GM19238 (cell line): Measurements from ENCODE around the gene SLC1A7.

Experiments used
- DNase-seq: peaks from one replicate; pipeline ENCODE4 v3.0.0; 2011; ENCODE audit warnings: low spot score; ENCODE audit not compliant: insufficient read length

SLC1A7 gene

GRCh38 chr1:53134042-53134485 lies 8.4 kb downstream of the SLC1A7 start:
- no peak for DNase-seq

GRCh38 chr1:53133261-53134041 lies 9.0 kb downstream of the SLC1A7 start:
- no peak for DNase-seq

- DNase-seq: no peak
These were observed 10.3 kb downstream of the SLC1A7 start for GRCh38 chr1:53132176-53132575.

DNA sequence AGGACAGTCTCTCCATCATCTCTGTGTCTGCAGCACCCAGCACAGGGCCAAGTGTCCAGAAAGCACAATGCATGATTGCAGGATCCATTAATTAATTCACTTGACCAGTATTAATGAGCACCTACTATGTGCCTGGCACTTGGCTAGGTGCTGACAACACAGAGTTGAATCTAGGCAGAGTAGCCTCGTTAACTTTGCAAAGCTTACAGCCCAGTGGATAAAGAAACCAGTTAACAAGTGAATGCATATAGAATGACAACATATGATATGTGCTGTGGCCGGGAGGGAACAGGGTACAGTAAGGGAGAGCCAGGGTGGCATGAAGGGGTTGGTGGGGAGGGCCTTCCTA lies 10.9 kb downstream of the SLC1A7 start:
- no peak for DNase-seq

DNA sequence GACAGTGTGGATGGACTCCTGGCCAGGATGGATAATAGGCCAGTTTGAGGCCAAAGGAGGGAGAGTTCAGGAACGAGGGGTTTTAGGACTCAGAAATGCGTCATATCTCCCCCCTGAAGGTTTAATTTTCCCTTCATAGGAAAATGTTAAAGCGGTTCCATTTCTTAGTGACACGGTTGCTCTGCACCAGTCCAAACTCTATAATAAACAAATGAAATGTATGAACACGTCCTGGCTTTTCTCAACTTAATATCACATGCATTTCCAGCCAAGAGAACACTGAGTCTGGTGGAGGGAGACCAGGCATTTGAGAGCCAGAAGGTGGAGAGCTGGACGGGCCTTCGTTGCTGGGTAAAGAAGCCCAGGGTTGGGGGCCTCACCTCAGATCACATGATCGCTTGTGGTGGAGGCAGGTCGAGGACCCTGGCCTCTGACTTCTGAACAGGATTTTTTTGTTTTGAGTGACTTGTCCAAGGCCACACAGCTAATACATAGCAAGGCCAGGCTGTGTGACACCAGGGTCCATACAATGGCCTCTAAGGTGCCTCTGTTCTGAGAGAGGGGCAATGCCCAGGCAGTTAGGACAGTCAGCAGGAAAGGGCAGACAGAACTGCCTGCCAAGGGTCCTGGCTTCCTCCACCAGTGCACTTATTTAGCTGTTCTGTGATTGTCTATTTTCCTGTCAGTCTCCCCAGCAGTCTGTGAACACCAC lies 11.4 kb downstream of the SLC1A7 start:
- no peak for DNase-seq

GRCh38 chr1:53130598-53130877 lies 11.9 kb downstream of the SLC1A7 start:
- no peak for DNase-seq

- no peak for DNase-seq
These were observed 12.4 kb downstream of the SLC1A7 start for GRCh38 chr1:53129891-53130597.

DNA sequence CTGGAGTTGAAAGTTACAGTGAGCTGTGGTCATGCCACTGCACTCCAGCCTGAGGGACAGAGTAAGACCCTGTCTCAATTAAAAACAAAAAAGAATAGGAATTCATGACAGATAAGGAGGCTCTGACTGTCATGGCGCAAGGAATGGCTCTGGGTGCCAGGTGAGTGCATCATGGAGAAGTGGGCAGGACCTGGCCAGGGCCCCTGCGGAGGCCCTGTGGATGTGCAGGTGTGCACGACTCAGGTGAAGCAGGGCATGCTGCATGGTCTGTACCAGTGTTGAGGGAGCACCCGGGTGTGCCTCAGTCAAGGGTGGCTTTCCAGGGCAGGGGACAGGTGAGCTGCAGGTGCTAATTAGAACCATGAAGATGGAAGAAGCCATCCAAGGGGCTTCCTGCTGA lies 14.0 kb downstream of the SLC1A7 start:
- no peak for DNase-seq

DNA sequence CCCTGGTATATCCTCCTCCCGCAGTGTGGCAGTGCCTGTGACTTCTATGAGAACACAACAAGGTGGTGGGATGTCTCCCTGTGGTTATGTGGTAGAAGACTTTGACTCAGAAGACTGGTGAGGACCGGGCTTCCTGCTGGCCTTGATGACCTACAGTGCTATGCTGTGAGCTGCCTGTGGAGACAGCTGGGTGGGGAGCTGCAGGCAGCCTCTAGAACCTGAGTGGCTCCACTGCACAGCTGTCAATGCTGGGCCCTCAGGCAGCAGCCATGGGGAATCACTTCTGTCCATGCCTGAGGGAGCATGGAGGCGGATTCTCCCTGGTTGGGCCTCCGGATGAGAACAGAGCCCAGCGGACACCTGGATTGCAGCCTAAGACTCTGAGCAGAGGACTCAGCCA lies 14.9 kb downstream of the SLC1A7 start:
- DNase-seq: no peak

DNA sequence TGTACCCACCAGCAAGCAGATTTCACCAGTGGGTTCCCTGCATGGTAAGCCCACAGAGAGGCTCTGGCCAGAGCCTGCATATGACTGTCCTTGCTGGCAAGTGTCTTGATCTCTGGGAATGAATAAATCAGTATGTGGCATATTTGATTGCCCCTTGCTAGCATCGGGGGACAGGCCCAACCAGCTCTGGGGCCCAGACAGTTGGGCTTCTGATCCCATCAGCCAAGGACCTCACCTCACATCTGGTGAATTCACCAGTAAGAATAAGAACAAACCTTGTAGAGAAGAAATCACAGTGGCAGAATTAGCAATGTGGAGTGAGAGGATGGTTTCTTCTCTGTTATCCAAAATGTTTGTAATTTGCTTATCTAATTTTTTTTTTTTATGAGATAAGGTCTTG lies 15.9 kb downstream of the SLC1A7 start:
- DNase-seq: no peak

DNA sequence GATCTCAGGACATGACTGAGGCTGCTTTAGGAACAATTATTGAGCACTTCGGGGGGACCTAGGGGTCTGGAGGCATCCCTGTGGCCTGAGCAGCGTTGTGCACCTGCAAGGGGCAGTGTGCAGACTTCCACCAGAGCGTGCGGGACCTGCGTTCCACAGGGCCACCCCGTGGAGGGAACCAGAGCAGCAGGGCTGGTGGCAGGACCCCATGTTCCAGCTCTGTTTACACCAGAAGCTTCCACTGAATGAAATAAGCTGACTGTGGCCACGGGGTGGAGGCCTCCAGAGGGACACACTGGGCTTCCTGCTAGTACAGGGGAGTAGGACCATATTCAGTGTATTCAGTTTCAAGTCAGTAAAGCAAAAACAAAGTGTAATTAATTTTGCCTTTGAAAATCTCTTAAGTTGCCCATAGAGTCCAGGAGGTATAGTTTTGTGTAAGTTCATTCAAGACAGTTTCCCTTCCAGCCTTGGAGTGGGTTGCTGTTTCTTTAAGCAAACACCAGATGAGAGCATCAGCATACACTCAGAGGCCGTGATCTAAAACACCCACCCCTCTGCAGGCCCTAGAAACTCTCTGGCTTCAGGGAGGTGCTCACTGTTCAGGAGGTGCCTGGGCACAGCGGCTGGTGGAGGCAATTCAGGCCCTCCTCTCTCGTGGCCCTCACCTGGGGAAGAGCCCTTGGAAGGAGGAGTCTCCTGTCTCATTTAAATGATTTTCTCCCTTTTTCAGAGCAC lies 16.6 kb downstream of the SLC1A7 start:
- DNase-seq: no peak

GRCh38 chr1:53125122-53125521 lies 17.3 kb downstream of the SLC1A7 start:
- no peak for DNase-seq

- DNase-seq: no peak
These were observed 18.8 kb downstream of the SLC1A7 start for GRCh38 chr1:53123453-53124140.

DNA sequence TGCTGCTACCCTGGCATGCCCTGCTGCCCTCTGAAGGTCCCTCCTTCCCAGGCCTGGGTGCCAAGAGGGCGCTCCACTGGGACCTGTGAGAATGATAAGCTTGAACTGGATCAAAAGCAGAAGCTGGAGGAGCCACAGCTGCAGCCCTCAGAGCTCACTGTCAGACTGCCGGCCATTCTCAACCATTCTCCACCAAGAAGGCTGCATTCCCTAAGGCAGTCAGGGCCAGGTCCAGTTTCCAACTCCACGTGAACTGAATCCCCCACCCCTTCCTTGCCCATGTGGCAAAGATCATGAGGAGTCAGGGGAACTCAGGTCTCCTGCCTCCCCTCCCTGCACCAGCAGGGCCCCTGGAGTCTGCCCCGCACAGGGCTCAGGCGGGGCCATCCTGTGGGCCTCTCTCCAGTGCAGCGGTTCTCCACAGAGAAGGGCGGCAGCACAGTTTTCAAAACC lies 19.5 kb downstream of the SLC1A7 start:
- no peak for DNase-seq

GRCh38 chr1:53122201-53122885 lies 20.1 kb downstream of the SLC1A7 start:
- no peak for DNase-seq

GRCh38 chr1:53121319-53122172 lies 20.9 kb downstream of the SLC1A7 start:
- no peak for DNase-seq

- no peak for DNase-seq
These were observed 21.8 kb downstream of the SLC1A7 start for GRCh38 chr1:53120659-53121058.

DNA sequence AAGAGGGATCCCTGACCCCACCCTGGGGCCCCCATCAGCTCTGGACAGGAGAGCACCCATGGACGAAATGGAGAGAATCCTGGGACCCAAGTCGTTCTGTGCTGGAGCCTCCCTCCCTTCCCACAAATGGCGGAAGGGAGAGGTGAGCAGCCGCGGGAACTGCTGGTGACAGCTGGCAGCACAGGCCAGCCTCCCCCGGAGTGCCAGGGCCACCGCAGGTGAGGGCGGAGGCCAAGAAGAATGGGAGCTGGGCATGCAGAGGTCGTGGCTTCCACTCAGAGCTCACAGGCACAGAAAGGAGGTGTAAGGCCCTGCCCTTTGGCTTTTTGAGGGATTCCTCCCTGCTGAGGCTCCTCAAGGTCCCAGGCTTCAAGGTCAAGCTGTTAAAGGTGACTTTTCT lies 24.6 kb downstream of the SLC1A7 start:
- DNase-seq: no peak

DNA sequence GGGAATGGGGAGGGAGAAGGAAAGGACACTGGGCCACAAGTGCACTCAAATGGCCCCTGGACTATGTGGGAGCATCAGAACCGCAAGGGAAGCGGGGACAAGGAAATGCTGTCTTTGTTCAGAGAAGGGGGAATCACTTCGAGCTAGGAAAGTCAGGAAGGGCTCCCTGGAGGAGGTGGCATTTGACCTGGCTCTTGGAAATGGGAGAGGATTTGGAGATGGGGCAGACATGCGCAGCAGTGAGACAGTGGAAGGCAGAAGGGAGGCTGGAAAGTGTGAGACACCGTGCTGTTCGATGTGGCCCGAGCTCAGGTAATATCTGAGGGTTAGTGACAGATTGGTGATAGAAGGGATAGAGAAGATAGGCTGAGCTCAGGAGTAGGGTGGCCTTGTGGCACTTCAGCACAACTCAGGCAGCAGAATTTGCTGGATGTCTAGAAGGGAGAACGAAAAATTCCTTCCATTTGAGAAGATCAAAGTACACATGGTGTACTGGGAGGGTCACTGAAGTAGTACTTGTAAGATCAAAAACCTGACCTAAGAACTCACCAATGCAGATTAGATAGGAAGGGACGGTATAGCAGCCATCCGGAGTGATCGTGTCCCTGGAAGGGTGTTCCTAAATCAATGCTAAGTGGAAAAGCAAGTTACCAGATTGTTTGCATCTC lies 25.4 kb downstream of the SLC1A7 start:
- no peak for DNase-seq
